Measurements from ENCODE around the gene ALG12.

Gene ALG12

GRCh38 chr22:49956418-49956770 lies 38.2 kb upstream of the ALG12 start:
- no peak for TF ChIP-seq CTCF (IDR thresholded peaks at IDR 0.05; ENCODE audit: insufficient read depth, low read depth, low read length, missing control alignments)
- no peak overlapping the region for H3K4me3 ChIP-seq (ENCODE audit: low read depth, low read length)
- DNase-seq (ENCODE audit: low read depth) = no peak

GRCh38 chr22:49955581-49956417 lies 37.6 kb upstream of the ALG12 start:
- no peak for DNase-seq (ENCODE audit: low read depth)
- H3K4me3 ChIP-seq (ENCODE audit: low read depth, low read length) = no peak overlapping the region

DNA sequence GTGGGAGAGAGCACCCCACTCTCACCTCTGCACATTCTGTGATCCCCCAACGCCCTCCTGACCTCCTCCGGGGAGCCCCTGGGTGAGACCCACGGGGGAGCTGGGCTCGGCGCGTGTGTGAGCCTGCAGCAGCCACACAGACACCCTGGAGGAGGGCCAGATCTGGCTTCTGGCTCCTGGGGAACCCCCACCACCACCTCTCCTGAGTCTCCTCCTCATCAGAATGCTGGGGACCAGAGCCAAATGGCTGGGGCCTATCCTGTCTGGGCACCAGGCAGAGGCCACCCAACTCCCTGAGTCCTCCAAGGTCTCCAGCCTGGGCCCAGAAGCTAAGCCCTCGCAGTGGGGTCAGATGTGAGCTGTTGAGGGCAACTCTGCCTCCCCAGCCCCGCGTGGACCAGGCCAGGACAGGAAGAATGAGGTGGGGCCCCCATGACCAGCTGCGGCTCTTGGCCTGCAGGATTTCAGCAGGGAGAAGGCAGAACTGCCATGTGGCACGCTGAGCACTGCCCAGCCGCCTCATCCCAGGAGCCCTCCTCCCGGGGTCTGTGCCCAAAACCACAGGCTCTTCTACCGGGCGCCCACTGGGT lies 36.8 kb upstream of the ALG12 start:
- no peak overlapping the region for H3K4me3 ChIP-seq (ENCODE audit: low read depth, low read length)

More at GRCh38 chr22:49955581-49956417, 37.6 kb upstream of the ALG12 start:
- TF ChIP-seq CTCF (IDR thresholded peaks at IDR 0.05; ENCODE audit: insufficient read depth, low read depth, low read length, missing control alignments) = no peak

GRCh38 chr22:49954354-49954753 lies 36.1 kb upstream of the ALG12 start:
- no peak for TF ChIP-seq CTCF (IDR thresholded peaks at IDR 0.05; ENCODE audit: insufficient read depth, low read depth, low read length, missing control alignments)
- H3K4me3 ChIP-seq (ENCODE audit: low read depth, low read length) = no peak overlapping the region
- no peak for DNase-seq (ENCODE audit: low read depth)

More for the DNA sequence above, 36.8 kb upstream of the ALG12 start:
- no peak for TF ChIP-seq CTCF (IDR thresholded peaks at IDR 0.05; ENCODE audit: insufficient read depth, low read depth, low read length, missing control alignments)
- no peak for DNase-seq (ENCODE audit: low read depth)

DNA sequence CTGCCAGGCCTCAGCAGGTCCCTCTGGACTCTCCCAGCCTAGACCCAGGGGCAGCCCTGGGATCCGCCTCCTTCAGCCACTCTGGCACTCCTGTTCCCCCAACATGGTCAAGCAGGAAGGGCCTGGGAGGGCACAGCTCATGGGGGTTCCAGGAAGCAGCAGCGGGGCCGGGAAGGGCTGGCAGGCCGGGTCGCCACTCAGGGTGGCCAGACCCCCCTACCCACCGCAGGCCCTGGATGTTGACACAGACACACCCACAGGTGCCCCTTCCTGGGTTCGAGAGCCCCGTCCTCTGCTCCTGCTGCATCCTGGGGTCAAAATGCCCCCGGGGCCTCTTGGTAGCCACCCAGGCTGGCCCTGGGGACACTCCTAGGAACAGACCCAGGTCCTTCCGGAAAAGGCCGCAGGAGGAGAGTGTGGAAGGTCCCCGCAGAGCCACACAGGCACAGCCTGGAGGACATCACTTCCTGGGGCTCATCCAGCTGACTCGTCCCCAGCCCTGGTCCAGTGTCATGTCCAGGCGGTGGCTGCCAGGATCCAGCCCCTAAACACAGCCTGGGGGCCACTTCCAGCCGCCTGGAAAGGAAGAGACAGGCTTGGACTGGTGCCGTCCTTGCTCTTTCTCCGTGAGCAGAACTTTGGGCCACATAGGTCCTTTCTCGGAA lies 35.6 kb upstream of the ALG12 start:
- DNase-seq (ENCODE audit: low read depth) = no peak
- H3K4me3 ChIP-seq (ENCODE audit: low read depth, low read length) = no peak overlapping the region
- no peak for TF ChIP-seq CTCF (IDR thresholded peaks at IDR 0.05; ENCODE audit: insufficient read depth, low read depth, low read length, missing control alignments)

GRCh38 chr22:49953027-49953679 lies 34.9 kb upstream of the ALG12 start:
- no peak for TF ChIP-seq CTCF (IDR thresholded peaks at IDR 0.05; ENCODE audit: insufficient read depth, low read depth, low read length, missing control alignments)
- no peak overlapping the region for H3K4me3 ChIP-seq (ENCODE audit: low read depth, low read length)
- no peak for DNase-seq (ENCODE audit: low read depth)
